Measurements from ENCODE around the gene PLCB4. TPM values are rescaled to one million over a fixed set of nuclear protein-coding genes. Genes with fewer than 3 reads are reported as not detected.

The PLCB4 gene
- total and polyA plus RNA-seq, 7 experiments from 2014 or later, result 0.05 to 0.09 TPM; not detected in 5

GRCh38 chr20:9223296-9223695 is 154.4 kb downstream of the PLCB4 start:
- Histone ChIP-seq H3K4me3 (ENCODE audit: low read length) (no peak overlapping the region), H3K36me3 (ENCODE audit: control insufficient read depth in 2 of 3, insufficient read depth in 3 of 3, low read length in 3 of 3) (no peaks in the 10 kb centered on the region), H3K4me1 (ENCODE audit: control insufficient read depth in 2 of 2, insufficient read depth in 2 of 2, low read length in 2 of 2) (no peaks in the 10 kb centered on the region), H3K27ac (ENCODE audit: low read depth, low read length) (no peak overlapping the region), H3K9me3 (ENCODE audit: control insufficient read depth in 2 of 3, low read length in 3 of 3) (no peaks in the 10 kb centered on the region), H3K27me3 (ENCODE audit: control insufficient read depth in 2 of 2, insufficient read depth in 2 of 2, low read length in 2 of 2) (no peaks in the 10 kb centered on the region)
- intact Hi-C loops (cut with micrococcal nuclease), result no loop called here
- Mint-ChIP-seq H3K9me3 (peaks cover 0 to 6% (median 0%) of the 10 kb centered on the region in 11 donors), H3K36me3 (no peaks in the 10 kb centered on the region), H3K4me3 (no peak overlapping the region), H3K27ac (no peak overlapping the region), H3K27me3 (no peaks in the 10 kb centered on the region), H3K4me1 (no peaks in the 10 kb centered on the region)
- DNase-seq (no peak), ATAC-seq (no peak)
- CTCF ChIA-PET, result no interaction called here
- POLR2A ChIA-PET, result no interaction called here

- ChIA-PET CTCF (no interaction called here), POLR2A (no interaction called here)
- DNase-seq, result no peak
- ATAC-seq, result no peak
- Histone ChIP-seq H3K36me3 (ENCODE audit: control insufficient read depth in 2 of 3, insufficient read depth in 3 of 3, low read length in 3 of 3) (no peaks in the 10 kb centered on the region), H3K4me3 (ENCODE audit: low read length) (no peak overlapping the region), H3K27ac (ENCODE audit: low read depth, low read length) (no peak overlapping the region), H3K4me1 (ENCODE audit: control insufficient read depth in 2 of 2, insufficient read depth in 2 of 2, low read length in 2 of 2) (no peaks in the 10 kb centered on the region), H3K9me3 (ENCODE audit: control insufficient read depth in 2 of 3, low read length in 3 of 3) (no peaks in the 10 kb centered on the region), H3K27me3 (ENCODE audit: control insufficient read depth in 2 of 2, insufficient read depth in 2 of 2, low read length in 2 of 2) (no peaks in the 10 kb centered on the region)
- peaks cover 0 to 6% (median 0%) of the 10 kb centered on the region in 11 donors for H3K9me3 Mint-ChIP-seq
- no peaks in the 10 kb centered on the region for H3K27me3 Mint-ChIP-seq
- no peaks in the 10 kb centered on the region for H3K4me1 Mint-ChIP-seq
- H3K4me3 Mint-ChIP-seq, result no peak overlapping the region
- no peaks in the 10 kb centered on the region for H3K36me3 Mint-ChIP-seq
- no peak overlapping the region for H3K27ac Mint-ChIP-seq
- intact Hi-C loops (cut with micrococcal nuclease), result no loop called here
Measured at GRCh38 chr20:9225879-9226278, 157.0 kb downstream of the PLCB4 start.

GRCh38 chr20:9227896-9228615 is 159.2 kb downstream of the PLCB4 start:
- H3K27ac ChIP-seq (ENCODE audit: low read depth, low read length), result no peak overlapping the region
- H3K36me3 Mint-ChIP-seq, result no peaks in the 10 kb centered on the region
- H3K4me3 Mint-ChIP-seq, result no peak overlapping the region
- no peak overlapping the region for H3K4me3 ChIP-seq (ENCODE audit: low read length)
- H3K36me3 ChIP-seq (ENCODE audit: control insufficient read depth in 2 of 3, insufficient read depth in 3 of 3, low read length in 3 of 3), result no peaks in the 10 kb centered on the region
- no peaks in the 10 kb centered on the region for H3K9me3 ChIP-seq (ENCODE audit: control insufficient read depth in 2 of 3, low read length in 3 of 3)
- no peaks in the 10 kb centered on the region for H3K27me3 Mint-ChIP-seq
- ChIA-PET CTCF (no interaction called here), POLR2A (no interaction called here)
- no peaks in the 10 kb centered on the region for H3K4me1 ChIP-seq (ENCODE audit: control insufficient read depth in 2 of 2, insufficient read depth in 2 of 2, low read length in 2 of 2)
- ATAC-seq (no peak), DNase-seq (no peak)
- no peaks in the 10 kb centered on the region for H3K4me1 Mint-ChIP-seq
- no peak overlapping the region for H3K27ac Mint-ChIP-seq
- intact Hi-C loops (cut with micrococcal nuclease), result no loop called here
- H3K9me3 Mint-ChIP-seq, result peaks cover 0 to 4% (median 0%) of the 10 kb centered on the region in 11 donors
- no peaks in the 10 kb centered on the region for H3K27me3 ChIP-seq (ENCODE audit: control insufficient read depth in 2 of 2, insufficient read depth in 2 of 2, low read length in 2 of 2)

GRCh38 chr20:9228774-9229450 is 160.0 kb downstream of the PLCB4 start:
- DNase-seq, result no peak
- Mint-ChIP-seq H3K36me3 (no peaks in the 10 kb centered on the region), H3K4me3 (no peak overlapping the region), H3K9me3 (peaks cover 0 to 4% (median 0%) of the 10 kb centered on the region in 11 donors), H3K27me3 (no peaks in the 10 kb centered on the region), H3K27ac (no peak overlapping the region), H3K4me1 (no peaks in the 10 kb centered on the region)
- POLR2A ChIA-PET, result no interaction called here
- Histone ChIP-seq H3K27me3 (ENCODE audit: control insufficient read depth in 2 of 2, insufficient read depth in 2 of 2, low read length in 2 of 2) (no peaks in the 10 kb centered on the region), H3K9me3 (ENCODE audit: control insufficient read depth in 2 of 3, low read length in 3 of 3) (no peaks in the 10 kb centered on the region), H3K4me3 (ENCODE audit: low read length) (no peak overlapping the region), H3K27ac (ENCODE audit: low read depth, low read length) (no peak overlapping the region), H3K36me3 (ENCODE audit: control insufficient read depth in 2 of 3, insufficient read depth in 3 of 3, low read length in 3 of 3) (no peaks in the 10 kb centered on the region), H3K4me1 (ENCODE audit: control insufficient read depth in 2 of 2, insufficient read depth in 2 of 2, low read length in 2 of 2) (no peaks in the 10 kb centered on the region)
- CTCF ChIA-PET, result no interaction called here
- no peak for ATAC-seq
- intact Hi-C loops (cut with micrococcal nuclease), result no loop called here

GRCh38 chr20:9230406-9230805 is 161.5 kb downstream of the PLCB4 start:
- DNase-seq (no peak), ATAC-seq (no peak)
- no peaks in the 10 kb centered on the region for H3K4me1 ChIP-seq (ENCODE audit: control insufficient read depth in 2 of 2, insufficient read depth in 2 of 2, low read length in 2 of 2)
- no peaks in the 10 kb centered on the region for H3K4me1 Mint-ChIP-seq
- peaks cover 0 to 4% (median 0%) of the 10 kb centered on the region in 11 donors for H3K9me3 Mint-ChIP-seq
- ChIA-PET CTCF (no interaction called here), POLR2A (no interaction called here)
- H3K27me3 ChIP-seq (ENCODE audit: control insufficient read depth in 2 of 2, insufficient read depth in 2 of 2, low read length in 2 of 2), result no peaks in the 10 kb centered on the region
- no peaks in the 10 kb centered on the region for H3K36me3 Mint-ChIP-seq
- no peaks in the 10 kb centered on the region for H3K36me3 ChIP-seq (ENCODE audit: control insufficient read depth in 2 of 3, insufficient read depth in 3 of 3, low read length in 3 of 3)
- H3K4me3 Mint-ChIP-seq, result no peak overlapping the region
- no peak overlapping the region for H3K4me3 ChIP-seq (ENCODE audit: low read length)
- H3K27ac ChIP-seq (ENCODE audit: low read depth, low read length), result no peak overlapping the region
- H3K9me3 ChIP-seq (ENCODE audit: control insufficient read depth in 2 of 3, low read length in 3 of 3), result no peaks in the 10 kb centered on the region
- H3K27ac Mint-ChIP-seq, result no peak overlapping the region
- intact Hi-C loops (cut with micrococcal nuclease), result no loop called here
- H3K27me3 Mint-ChIP-seq, result no peaks in the 10 kb centered on the region

- Mint-ChIP-seq H3K9me3 (peaks cover 0 to 3% (median 0%) of the 10 kb centered on the region in 11 donors), H3K36me3 (no peaks in the 10 kb centered on the region), H3K4me1 (no peaks in the 10 kb centered on the region), H3K27me3 (no peaks in the 10 kb centered on the region), H3K4me3 (no peak overlapping the region), H3K27ac (no peak overlapping the region)
- no peaks in the 10 kb centered on the region for H3K27me3 ChIP-seq (ENCODE audit: control insufficient read depth in 2 of 2, insufficient read depth in 2 of 2, low read length in 2 of 2)
- ChIA-PET POLR2A (no interaction called here), CTCF (no interaction called here)
- intact Hi-C loops (cut with micrococcal nuclease), result no loop called here
- no peaks in the 10 kb centered on the region for H3K4me1 ChIP-seq (ENCODE audit: control insufficient read depth in 2 of 2, insufficient read depth in 2 of 2, low read length in 2 of 2)
- no peak overlapping the region for H3K4me3 ChIP-seq (ENCODE audit: low read length)
- ATAC-seq (no peak), DNase-seq (no peak)
- H3K27ac ChIP-seq (ENCODE audit: low read depth, low read length), result no peak overlapping the region
- H3K36me3 ChIP-seq (ENCODE audit: control insufficient read depth in 2 of 3, insufficient read depth in 3 of 3, low read length in 3 of 3), result no peaks in the 10 kb centered on the region
- H3K9me3 ChIP-seq (ENCODE audit: control insufficient read depth in 2 of 3, low read length in 3 of 3), result no peaks in the 10 kb centered on the region
Measured at GRCh38 chr20:9233804-9234203, 164.9 kb downstream of the PLCB4 start.

- no peak for ATAC-seq
- Mint-ChIP-seq H3K9me3 (peaks cover 0 to 5% (median 0%) of the 10 kb centered on the region in 11 donors), H3K4me3 (no peak overlapping the region), H3K36me3 (no peaks in the 10 kb centered on the region), H3K27me3 (no peaks in the 10 kb centered on the region), H3K4me1 (no peaks in the 10 kb centered on the region), H3K27ac (no peak overlapping the region)
- Histone ChIP-seq H3K36me3 (ENCODE audit: control insufficient read depth in 2 of 3, insufficient read depth in 3 of 3, low read length in 3 of 3) (no peaks in the 10 kb centered on the region), H3K4me3 (ENCODE audit: low read length) (no peak overlapping the region), H3K27me3 (ENCODE audit: control insufficient read depth in 2 of 2, insufficient read depth in 2 of 2, low read length in 2 of 2) (no peaks in the 10 kb centered on the region), H3K9me3 (ENCODE audit: control insufficient read depth in 2 of 3, low read length in 3 of 3) (no peaks in the 10 kb centered on the region), H3K4me1 (ENCODE audit: control insufficient read depth in 2 of 2, insufficient read depth in 2 of 2, low read length in 2 of 2) (no peaks in the 10 kb centered on the region), H3K27ac (ENCODE audit: low read depth, low read length) (no peak overlapping the region)
- POLR2A ChIA-PET, result no interaction called here
- no peak for DNase-seq
- CTCF ChIA-PET, result no interaction called here
- intact Hi-C loops (cut with micrococcal nuclease), result no loop called here
Measured at GRCh38 chr20:9235518-9235917, 166.6 kb downstream of the PLCB4 start.

Measured in naive thymus-derived CD4-positive, alpha-beta T cell (primary cell).